Mammary epithelial cell (primary cell): Measurements from ENCODE around the gene CYP3A5.

Source experiments
- CTCF ChIP-seq, 2 donors: IDR thresholded peaks in 1 of 2; conservative IDR thresholded peaks in 1 of 2; 2 replicates each; pipeline ENCODE4 v1.5.1; 2011 to 2012; ENCODE audit warnings: inconsistent platforms in 2 of 2, low read length in 2 of 2, mild to moderate bottlenecking in 2 of 2, control low read depth in 1 of 2, low read depth in 1 of 2; ENCODE audit not compliant: insufficient read depth in 1 of 2; ENCODE audit errors: extremely low read depth in 1 of 2
- EZH2 ChIP-seq: IDR thresholded peaks from 2 replicates; pipeline ENCODE4 v1.6.1; 2012; ENCODE audit warnings: low read length, inconsistent platforms, borderline replicate concordance

GRCh38 chr7:99626661-99627060, 53.1 kb downstream of the CYP3A5 start:
- TF ChIP-seq CTCF (conservative IDR thresholded peaks at IDR 0.05 in 1 of 2, IDR thresholded peaks at IDR 0.05 in 1 of 2; ENCODE audit: extremely low read depth in 1 of 2, insufficient read depth in 1 of 2, low read depth in 1 of 2, low read length in 2 of 2) (no peak), EZH2 (no peak)
